DOHH2 (cell line): Measurements from ENCODE around the gene BDP1.
"Not testable (repeated sequence)": the region's sequence is repeated elsewhere in the genome, so short reads cannot be mapped to it uniquely, and the experiment has no call there.

Experiments
- EZH2phosphoT487 ChIP-seq: fragments of 200-600 bp; sonication (generic); IDR thresholded peaks from 2 replicates; pipeline ENCODE4 v1.6.1; 2017; ENCODE audit warnings: borderline replicate concordance, mild to moderate bottlenecking, antibody characterized with exemption, low read length, moderate library complexity, mixed read lengths
- TF ChIP-seq, protein P1 (sequence below): fragments of 200-600 bp; sonication (generic); IDR thresholded peaks from one replicate; pipeline ENCODE4 v1.5.1; 2014; ENCODE audit warnings: antibody characterized with exemption, mild to moderate bottlenecking, low read depth, low read length; ENCODE audit not compliant: poor library complexity, severe bottlenecking

DNA sequence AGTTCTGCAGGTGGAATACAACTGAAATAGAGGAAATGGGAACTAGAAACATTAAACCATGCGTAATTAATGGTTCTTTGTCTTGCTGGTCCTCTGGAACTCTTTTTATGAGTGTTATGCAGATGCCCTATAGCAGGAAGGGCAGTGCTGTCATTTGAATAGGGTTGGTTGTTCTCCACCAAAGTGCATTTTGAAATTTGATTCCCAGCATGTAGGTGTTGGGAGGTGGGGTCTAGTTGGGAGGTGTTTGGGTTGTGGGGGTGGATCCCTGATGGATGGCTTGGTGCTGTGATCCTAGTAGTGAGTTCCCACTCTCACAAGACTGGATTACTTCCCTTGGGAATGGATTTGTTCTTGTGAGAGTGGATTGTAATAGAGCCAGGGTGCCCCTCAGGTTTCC is 34.2 kb upstream of the BDP1 start:
- TF ChIP-seq, protein P1, sequence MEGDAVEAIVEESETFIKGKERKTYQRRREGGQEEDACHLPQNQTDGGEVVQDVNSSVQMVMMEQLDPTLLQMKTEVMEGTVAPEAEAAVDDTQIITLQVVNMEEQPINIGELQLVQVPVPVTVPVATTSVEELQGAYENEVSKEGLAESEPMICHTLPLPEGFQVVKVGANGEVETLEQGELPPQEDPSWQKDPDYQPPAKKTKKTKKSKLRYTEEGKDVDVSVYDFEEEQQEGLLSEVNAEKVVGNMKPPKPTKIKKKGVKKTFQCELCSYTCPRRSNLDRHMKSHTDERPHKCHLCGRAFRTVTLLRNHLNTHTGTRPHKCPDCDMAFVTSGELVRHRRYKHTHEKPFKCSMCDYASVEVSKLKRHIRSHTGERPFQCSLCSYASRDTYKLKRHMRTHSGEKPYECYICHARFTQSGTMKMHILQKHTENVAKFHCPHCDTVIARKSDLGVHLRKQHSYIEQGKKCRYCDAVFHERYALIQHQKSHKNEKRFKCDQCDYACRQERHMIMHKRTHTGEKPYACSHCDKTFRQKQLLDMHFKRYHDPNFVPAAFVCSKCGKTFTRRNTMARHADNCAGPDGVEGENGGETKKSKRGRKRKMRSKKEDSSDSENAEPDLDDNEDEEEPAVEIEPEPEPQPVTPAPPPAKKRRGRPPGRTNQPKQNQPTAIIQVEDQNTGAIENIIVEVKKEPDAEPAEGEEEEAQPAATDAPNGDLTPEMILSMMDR = not testable (repeated sequence)
- TF ChIP-seq EZH2phosphoT487 = not testable (repeated sequence)
